ENCODE measurements around the gene COL23A1.

DNA sequence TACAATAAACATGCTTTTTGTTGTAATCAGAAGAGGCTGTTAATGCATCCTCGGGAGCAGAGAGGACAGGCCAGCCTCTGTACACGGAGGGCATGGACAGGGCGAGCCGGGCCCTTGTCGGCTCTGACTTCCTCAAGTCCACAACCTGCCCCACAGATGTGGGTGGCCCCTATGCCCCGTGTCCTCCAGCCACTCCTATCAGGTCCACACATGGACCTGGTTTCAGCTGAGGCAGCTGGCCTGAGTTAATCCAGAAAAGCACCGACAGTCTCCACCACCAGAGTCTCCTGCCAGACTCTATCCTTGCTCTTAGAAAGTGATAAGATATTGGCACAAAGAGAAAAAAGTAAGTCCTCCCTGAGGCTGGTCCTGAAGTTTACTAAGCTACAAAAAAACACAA lies 305.2 kb downstream of the COL23A1 start:
- TF ChIP-seq GATA2 (IDR thresholded peaks at IDR 0.05; ENCODE audit: low read depth, low read length), result no peak
- no peak for TF ChIP-seq GATA3 (IDR thresholded peaks at IDR 0.05; ENCODE audit: low read depth, low read length)

Measured in SH-SY5Y (cell line).